MV-4-11 (cell line): ENCODE measurements around the gene RHEB.
"Not testable (repeated sequence)": the region's sequence is repeated elsewhere in the genome, so short reads cannot be mapped to it uniquely, and the experiment has no call there.

Experiments used
- DNase-seq: peaks from one replicate; lab custom pipeline; 2025; lab: John Stamatoyannopoulos, UW

The RHEB gene

GRCh38 chr7:151524845-151525244 lies 5.2 kb upstream of the RHEB start:
- no peak for DNase-seq

GRCh38 chr7:151524331-151524730 lies 4.6 kb upstream of the RHEB start:
- no peak for DNase-seq

GRCh38 chr7:151520419-151521261 lies 945 bp upstream of the RHEB start:
- no peak for DNase-seq

GRCh38 chr7:151518947-151519764 lies 539 bp downstream of the RHEB start:
- not testable (repeated sequence) for DNase-seq

GRCh38 chr7:151518105-151518946 lies 1.4 kb downstream of the RHEB start:
- peak; percentile 39 for DNase-seq

GRCh38 chr7:151517601-151518104 lies 2.0 kb downstream of the RHEB start:
- DNase-seq, result no peak

GRCh38 chr7:151515276-151515565 lies 4.5 kb downstream of the RHEB start:
- DNase-seq, result no peak

GRCh38 chr7:151514461-151515275 lies 5.0 kb downstream of the RHEB start:
- no peak for DNase-seq

- DNase-seq, result no peak
Measured at GRCh38 chr7:151513133-151513532, 6.6 kb downstream of the RHEB start.

- DNase-seq, result no peak
Measured at GRCh38 chr7:151512353-151512752, 7.3 kb downstream of the RHEB start.

GRCh38 chr7:151511946-151512345 lies 7.7 kb downstream of the RHEB start:
- peak; percentile 30 for DNase-seq

GRCh38 chr7:151511270-151511669 lies 8.4 kb downstream of the RHEB start:
- no peak for DNase-seq

GRCh38 chr7:151509670-151510333 lies 9.9 kb downstream of the RHEB start:
- DNase-seq, result no peak

- no peak for DNase-seq
Measured at GRCh38 chr7:151508991-151509390, 10.7 kb downstream of the RHEB start.

- DNase-seq, result no peak
Measured at GRCh38 chr7:151507806-151508205, 11.9 kb downstream of the RHEB start.

GRCh38 chr7:151506901-151507382 lies 12.8 kb downstream of the RHEB start:
- no peak for DNase-seq

GRCh38 chr7:151505836-151506468 lies 13.7 kb downstream of the RHEB start:
- no peak for DNase-seq

- no peak for DNase-seq
Measured at GRCh38 chr7:151505433-151505832, 14.3 kb downstream of the RHEB start.

- no peak for DNase-seq
Measured at GRCh38 chr7:151504715-151505326, 14.9 kb downstream of the RHEB start.
